ENCODE measurements around the gene USP31. TPM values are rescaled to one million over a fixed set of nuclear protein-coding genes. Genes with fewer than 3 reads are reported as not detected.

The USP31 gene
- total RNA-seq, 1 experiment from 2014 or later = 6.7 TPM

DNA sequence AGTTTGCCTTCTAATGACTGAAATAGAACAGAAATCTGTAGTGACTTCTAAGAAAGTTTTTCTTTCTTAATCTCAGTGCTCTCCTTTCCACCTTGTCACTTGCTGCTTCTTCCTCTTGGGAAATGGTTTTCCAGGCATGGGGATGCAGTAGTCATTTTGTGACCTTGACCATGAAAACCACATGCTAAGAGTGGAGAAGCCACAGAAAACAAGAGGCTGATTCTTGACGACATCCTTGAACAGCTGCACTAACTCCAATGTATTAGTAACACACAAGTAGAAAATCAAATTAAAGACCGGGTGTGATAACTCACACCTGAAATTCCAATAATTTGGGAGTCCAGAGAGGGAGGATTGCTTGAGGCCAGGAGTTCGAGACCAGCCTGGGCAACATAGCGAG is 15.5 kb upstream of the USP31 start:
- no peaks in the 10 kb centered on the region for H3K36me3 ChIP-seq (ENCODE audit: low read depth, low read length)

DNA sequence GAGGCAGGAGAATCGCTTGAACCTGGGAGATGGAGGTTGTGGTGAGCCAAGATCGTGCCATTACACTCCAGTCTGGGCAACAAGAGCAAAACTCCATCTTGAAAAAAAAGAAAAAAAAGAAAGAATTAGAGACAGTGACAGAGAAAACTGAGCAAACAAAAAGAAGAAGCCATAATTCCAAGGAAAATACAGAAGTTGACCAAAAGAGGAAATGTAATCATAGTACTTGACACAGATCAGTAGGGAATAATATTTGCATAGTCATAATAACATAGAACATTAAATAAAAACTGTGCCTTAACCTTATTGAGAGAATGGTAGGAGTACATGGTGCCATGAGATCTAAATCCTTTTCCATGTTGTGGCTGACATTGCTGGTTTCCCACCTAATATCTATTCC is 14.7 kb upstream of the USP31 start:
- TF ChIP-seq EZH2phosphoT487 (IDR thresholded peaks at IDR 0.05; ENCODE audit: borderline replicate concordance, low read length) (no peak), EZH2 (IDR thresholded peaks at IDR 0.05; ENCODE audit: low read length, unreplicated experiment) (no peak)
- TF ChIP-seq, protein P1, sequence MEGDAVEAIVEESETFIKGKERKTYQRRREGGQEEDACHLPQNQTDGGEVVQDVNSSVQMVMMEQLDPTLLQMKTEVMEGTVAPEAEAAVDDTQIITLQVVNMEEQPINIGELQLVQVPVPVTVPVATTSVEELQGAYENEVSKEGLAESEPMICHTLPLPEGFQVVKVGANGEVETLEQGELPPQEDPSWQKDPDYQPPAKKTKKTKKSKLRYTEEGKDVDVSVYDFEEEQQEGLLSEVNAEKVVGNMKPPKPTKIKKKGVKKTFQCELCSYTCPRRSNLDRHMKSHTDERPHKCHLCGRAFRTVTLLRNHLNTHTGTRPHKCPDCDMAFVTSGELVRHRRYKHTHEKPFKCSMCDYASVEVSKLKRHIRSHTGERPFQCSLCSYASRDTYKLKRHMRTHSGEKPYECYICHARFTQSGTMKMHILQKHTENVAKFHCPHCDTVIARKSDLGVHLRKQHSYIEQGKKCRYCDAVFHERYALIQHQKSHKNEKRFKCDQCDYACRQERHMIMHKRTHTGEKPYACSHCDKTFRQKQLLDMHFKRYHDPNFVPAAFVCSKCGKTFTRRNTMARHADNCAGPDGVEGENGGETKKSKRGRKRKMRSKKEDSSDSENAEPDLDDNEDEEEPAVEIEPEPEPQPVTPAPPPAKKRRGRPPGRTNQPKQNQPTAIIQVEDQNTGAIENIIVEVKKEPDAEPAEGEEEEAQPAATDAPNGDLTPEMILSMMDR (conservative IDR thresholded peaks at IDR 0.05; ENCODE audit: low read depth, low read length) = no peak
- Histone ChIP-seq H3K4me2 (ENCODE audit: low read length) (no peak overlapping the region), H3K79me2 (ENCODE audit: low read length) (no peaks in the 10 kb centered on the region), H3K27ac (ENCODE audit: low read length) (no peak overlapping the region), H3K4me3 (ENCODE audit: low read length) (no peak overlapping the region), H3K4me1 (ENCODE audit: insufficient read depth, low read length) (no peaks in the 10 kb centered on the region), H3K36me3 (ENCODE audit: low read depth, low read length) (no peaks in the 10 kb centered on the region), H3K9ac (ENCODE audit: low read length) (no peak overlapping the region), H3K9me3 (ENCODE audit: low read length) (no peaks in the 10 kb centered on the region), H3F3A (ENCODE audit: low read length, unreplicated experiment) (no peaks in the 10 kb centered on the region), H2AFZ (ENCODE audit: low read length) (no peak overlapping the region), H3K27me3 (ENCODE audit: low read length) (no peaks in the 10 kb centered on the region), H4K20me1 (ENCODE audit: low read length) (no peaks in the 10 kb centered on the region), H3K9me2 (replicated peaks; ENCODE audit: low read length) (no peaks in the 10 kb centered on the region)
- intact Hi-C loops (cut with micrococcal nuclease) = no loop called here
- DNase-seq (no peak), ATAC-seq (no peak)
- ChIA-PET CTCF (no interaction called here), POLR2A (ENCODE audit: unreplicated experiment) (no interaction called here)
- BruUV-seq (replicated peaks) = no TSS peak

More for the DNA sequence above, 15.5 kb upstream of the USP31 start:
- POLR2A ChIA-PET (ENCODE audit: unreplicated experiment) = no interaction called here
- DNase-seq (no peak), ATAC-seq (no peak)
- no peak overlapping the region for H2AFZ ChIP-seq (ENCODE audit: low read length)
- no peak overlapping the region for H3K4me2 ChIP-seq (ENCODE audit: low read length)
- no peak overlapping the region for H3K4me3 ChIP-seq (ENCODE audit: low read length)
- no peaks in the 10 kb centered on the region for H3K9me2 ChIP-seq (replicated peaks; ENCODE audit: low read length)
- H3K9ac ChIP-seq (ENCODE audit: low read length) = no peak overlapping the region
- no peaks in the 10 kb centered on the region for H3F3A ChIP-seq (ENCODE audit: low read length, unreplicated experiment)
- CTCF ChIA-PET = no interaction called here
- H4K20me1 ChIP-seq (ENCODE audit: low read length) = no peaks in the 10 kb centered on the region
- H3K79me2 ChIP-seq (ENCODE audit: low read length) = no peaks in the 10 kb centered on the region
- H3K4me1 ChIP-seq (ENCODE audit: insufficient read depth, low read length) = no peaks in the 10 kb centered on the region
- H3K9me3 ChIP-seq (ENCODE audit: low read length) = no peaks in the 10 kb centered on the region
- intact Hi-C loops (cut with micrococcal nuclease) = no loop called here
- BruUV-seq (replicated peaks) = no TSS peak
- H3K27me3 ChIP-seq (ENCODE audit: low read length) = no peaks in the 10 kb centered on the region
- no peak overlapping the region for H3K27ac ChIP-seq (ENCODE audit: low read length)
- TF ChIP-seq, protein P1 (conservative IDR thresholded peaks at IDR 0.05; ENCODE audit: low read depth, low read length) = no peak
- TF ChIP-seq EZH2phosphoT487 (IDR thresholded peaks at IDR 0.05; ENCODE audit: borderline replicate concordance, low read length) (no peak), EZH2 (IDR thresholded peaks at IDR 0.05; ENCODE audit: low read length, unreplicated experiment) (no peak)

DNA sequence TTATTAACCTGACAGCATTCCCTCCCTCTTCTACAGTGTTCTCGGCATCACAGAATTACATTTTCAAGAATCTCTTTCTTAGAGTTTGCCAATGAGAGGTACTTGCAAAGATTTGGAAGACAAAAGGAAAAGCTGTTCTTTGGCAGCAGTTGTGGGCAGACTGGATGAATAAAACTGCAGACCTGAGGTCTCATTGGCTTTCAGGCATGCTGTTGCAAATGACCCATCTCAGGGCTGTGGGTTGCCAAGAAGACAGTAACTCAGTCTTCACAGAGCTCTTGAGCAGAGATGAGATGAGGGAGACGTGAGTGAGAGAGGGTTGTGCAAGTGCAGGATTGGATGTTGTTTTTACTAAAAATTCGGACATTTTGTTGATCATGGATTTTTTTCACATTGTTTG is 11.3 kb upstream of the USP31 start:
- no peaks in the 10 kb centered on the region for H3K36me3 ChIP-seq (ENCODE audit: low read depth, low read length)
- no peak overlapping the region for H2AFZ ChIP-seq (ENCODE audit: low read length)
- no peak overlapping the region for H3K9ac ChIP-seq (ENCODE audit: low read length)
- no TSS peak for BruUV-seq (replicated peaks)
- CTCF ChIA-PET = no interaction called here
- H3K4me1 ChIP-seq (ENCODE audit: insufficient read depth, low read length) = no peaks in the 10 kb centered on the region
- no peaks in the 10 kb centered on the region for H3F3A ChIP-seq (ENCODE audit: low read length, unreplicated experiment)
- intact Hi-C loops (cut with micrococcal nuclease) = no loop called here
- H3K79me2 ChIP-seq (ENCODE audit: low read length) = no peaks in the 10 kb centered on the region
- no peaks in the 10 kb centered on the region for H3K9me2 ChIP-seq (replicated peaks; ENCODE audit: low read length)
- H3K9me3 ChIP-seq (ENCODE audit: low read length) = no peaks in the 10 kb centered on the region
- no peak overlapping the region for H3K27ac ChIP-seq (ENCODE audit: low read length)
- no peaks in the 10 kb centered on the region for H4K20me1 ChIP-seq (ENCODE audit: low read length)
- POLR2A ChIA-PET (ENCODE audit: unreplicated experiment) = no interaction called here
- ATAC-seq (no peak), DNase-seq (no peak)
- no peak overlapping the region for H3K4me3 ChIP-seq (ENCODE audit: low read length)
- no peak for TF ChIP-seq EZH2phosphoT487 (IDR thresholded peaks at IDR 0.05; ENCODE audit: borderline replicate concordance, low read length)
- no peak for TF ChIP-seq EZH2 (IDR thresholded peaks at IDR 0.05; ENCODE audit: low read length, unreplicated experiment)
- TF ChIP-seq, protein P1 (conservative IDR thresholded peaks at IDR 0.05; ENCODE audit: low read depth, low read length) = no peak
- H3K27me3 ChIP-seq (ENCODE audit: low read length) = no peaks in the 10 kb centered on the region
- no peak overlapping the region for H3K4me2 ChIP-seq (ENCODE audit: low read length)
